Brain microvascular endothelial cell (primary cell): ENCODE data around the gene TMCC2.
A peak's percentile ranks its signal among the peaks of the same experiment; 100 is the strongest.

Experiments
- DNase-seq: peaks from one replicate; pipeline ENCODE4 v3.0.0-alpha.2; 2020
- H3K27ac ChIP-seq: fragments of 250-450 bp; sonication (Bioruptor Pico); 2 replicates; pipeline ENCODE4 v1.5.1; 2020; ENCODE audit warnings: mild to moderate bottlenecking, moderate library complexity
- H3K27me3 ChIP-seq: fragments of 250-450 bp; sonication (Bioruptor Pico); replicated peaks from 2 replicates; pipeline ENCODE4 v1.5.1; 2020; ENCODE audit warnings: mild to moderate bottlenecking
- H3K36me3 ChIP-seq: fragments of 250-450 bp; sonication (Bioruptor Pico); replicated peaks from 2 replicates; pipeline ENCODE4 v1.5.1; 2020; ENCODE audit warnings: mild to moderate bottlenecking
- H3K4me3 ChIP-seq: 2 replicates; pipeline ENCODE4 v1.5.1; 2011; ENCODE audit warnings: low read depth, mild to moderate bottlenecking, control low read depth, low read length, moderate library complexity
- in situ Hi-C: cut with HindIII; loops from 2 replicates; pipeline ENCODE4 v1.10.0; 2017; ENCODE audit warnings: low sequenced_read_pairs, low pct_ligation_motif_present
- TF ChIP-seq, protein P1 (sequence below): IDR thresholded peaks from 2 replicates; pipeline ENCODE4 v1.5.1; 2011; ENCODE audit warnings: low read depth, mild to moderate bottlenecking, moderate library complexity, low read length, control low read depth, inconsistent platforms; ENCODE audit errors: missing control alignments

TMCC2 gene

GRCh38 chr1:205287767-205288559 is 60.2 kb downstream of the TMCC2 start:
- H3K27ac ChIP-seq, result no peak overlapping the region
- H3K4me3 ChIP-seq, result no peak overlapping the region
- DNase-seq, result no peak
- in situ Hi-C loops, result no loop called here
- no peaks in the 10 kb centered on the region for H3K27me3 ChIP-seq
- H3K36me3 ChIP-seq, result no peaks in the 10 kb centered on the region
- TF ChIP-seq, protein P1, sequence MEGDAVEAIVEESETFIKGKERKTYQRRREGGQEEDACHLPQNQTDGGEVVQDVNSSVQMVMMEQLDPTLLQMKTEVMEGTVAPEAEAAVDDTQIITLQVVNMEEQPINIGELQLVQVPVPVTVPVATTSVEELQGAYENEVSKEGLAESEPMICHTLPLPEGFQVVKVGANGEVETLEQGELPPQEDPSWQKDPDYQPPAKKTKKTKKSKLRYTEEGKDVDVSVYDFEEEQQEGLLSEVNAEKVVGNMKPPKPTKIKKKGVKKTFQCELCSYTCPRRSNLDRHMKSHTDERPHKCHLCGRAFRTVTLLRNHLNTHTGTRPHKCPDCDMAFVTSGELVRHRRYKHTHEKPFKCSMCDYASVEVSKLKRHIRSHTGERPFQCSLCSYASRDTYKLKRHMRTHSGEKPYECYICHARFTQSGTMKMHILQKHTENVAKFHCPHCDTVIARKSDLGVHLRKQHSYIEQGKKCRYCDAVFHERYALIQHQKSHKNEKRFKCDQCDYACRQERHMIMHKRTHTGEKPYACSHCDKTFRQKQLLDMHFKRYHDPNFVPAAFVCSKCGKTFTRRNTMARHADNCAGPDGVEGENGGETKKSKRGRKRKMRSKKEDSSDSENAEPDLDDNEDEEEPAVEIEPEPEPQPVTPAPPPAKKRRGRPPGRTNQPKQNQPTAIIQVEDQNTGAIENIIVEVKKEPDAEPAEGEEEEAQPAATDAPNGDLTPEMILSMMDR, result no peak

- no peaks in the 10 kb centered on the region for H3K27me3 ChIP-seq
- H3K36me3 ChIP-seq, result no peaks in the 10 kb centered on the region
- H3K4me3 ChIP-seq, result no peak overlapping the region
- H3K27ac ChIP-seq, result no peak overlapping the region
- in situ Hi-C loops, result no loop called here
- no peak for DNase-seq
- TF ChIP-seq, protein P1, result no peak
Measured at GRCh38 chr1:205291596-205291995, 63.9 kb downstream of the TMCC2 start.

DNA sequence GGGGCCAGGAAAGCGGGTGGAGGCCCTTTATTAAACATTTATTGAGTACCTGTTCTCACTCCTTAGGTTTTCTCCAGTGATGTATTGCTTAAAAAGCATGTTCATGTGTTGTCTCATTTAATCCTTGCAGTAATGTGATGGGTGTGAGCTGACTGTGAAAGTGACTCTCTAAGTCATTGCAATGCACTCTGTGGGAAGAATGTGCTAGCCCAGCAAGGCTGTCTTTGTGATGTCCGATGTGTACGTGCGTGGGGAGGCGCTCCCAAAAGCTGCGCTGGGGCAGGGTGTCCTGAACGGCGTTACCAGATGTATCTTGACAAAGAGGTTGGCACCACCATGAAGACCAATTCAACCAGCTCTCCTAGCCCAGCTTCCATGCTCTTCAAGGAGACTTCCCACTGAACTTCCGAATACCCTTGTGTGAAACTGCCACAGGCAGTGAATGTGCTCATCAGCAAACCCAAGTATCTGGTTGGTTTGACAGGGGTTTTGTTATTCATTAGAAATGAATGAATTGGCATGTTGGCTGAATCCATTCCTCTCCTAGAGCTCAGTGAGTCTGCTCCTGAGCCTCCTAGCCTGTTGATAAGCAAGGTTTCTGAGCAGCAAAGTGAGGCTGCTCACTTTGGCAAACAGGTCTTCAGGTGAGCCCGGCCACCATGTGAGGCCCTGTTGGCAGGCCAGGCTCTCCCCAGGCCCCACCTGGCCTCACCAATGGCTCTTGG is 65.8 kb downstream of the TMCC2 start:
- in situ Hi-C loops, result no loop called here
- TF ChIP-seq, protein P1, result no peak
- peak overlapping the region; percentile 58 for H3K27ac ChIP-seq

DNA sequence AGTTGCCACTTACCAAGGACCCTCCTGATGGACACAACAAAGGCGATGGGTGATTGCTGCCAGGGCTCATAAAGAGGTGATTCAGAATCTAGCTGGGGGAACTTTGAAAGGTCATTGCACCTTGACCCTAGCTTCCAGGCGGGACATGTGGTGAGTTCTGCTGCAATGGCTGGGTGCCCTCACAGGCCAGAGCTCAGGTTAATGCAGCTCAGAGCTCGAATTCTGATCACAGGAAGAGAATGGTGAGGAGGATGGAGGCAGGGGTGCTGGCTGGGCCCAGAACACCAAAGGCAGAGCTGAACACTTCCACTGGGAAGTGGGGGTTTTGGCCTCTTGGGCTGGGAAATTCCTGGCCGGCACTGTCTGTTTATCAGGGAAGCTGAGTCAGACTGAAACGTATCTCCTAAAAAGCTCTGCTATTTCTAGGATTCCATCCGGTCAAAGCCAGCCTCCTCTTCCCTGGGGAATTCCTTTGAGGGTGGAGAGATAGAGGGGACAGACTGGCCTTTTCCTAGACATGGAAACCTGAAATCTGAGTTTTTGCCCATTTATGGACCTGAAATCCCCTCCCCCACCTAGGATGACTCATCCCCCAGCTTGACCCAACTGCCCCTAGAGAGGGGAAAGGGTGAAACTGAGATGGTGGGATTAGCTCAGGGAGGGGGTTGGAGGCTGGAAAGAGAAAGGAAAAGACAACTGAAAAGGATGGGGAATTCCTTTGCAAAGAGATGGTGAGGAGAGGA is 66.6 kb downstream of the TMCC2 start:
- DNase-seq, result peak; percentile 80
- no peak overlapping the region for H3K4me3 ChIP-seq
- H3K36me3 ChIP-seq, result no peaks in the 10 kb centered on the region
- H3K27me3 ChIP-seq, result no peaks in the 10 kb centered on the region
- in situ Hi-C loops, result no loop called here
- TF ChIP-seq, protein P1, result no peak
- peak overlapping the region; percentile 58 for H3K27ac ChIP-seq

More for the DNA sequence above, 65.8 kb downstream of the TMCC2 start:
- Histone ChIP-seq H3K27me3 (no peaks in the 10 kb centered on the region), H3K36me3 (no peaks in the 10 kb centered on the region), H3K4me3 (no peak overlapping the region)
- DNase-seq, result no peak

DNA sequence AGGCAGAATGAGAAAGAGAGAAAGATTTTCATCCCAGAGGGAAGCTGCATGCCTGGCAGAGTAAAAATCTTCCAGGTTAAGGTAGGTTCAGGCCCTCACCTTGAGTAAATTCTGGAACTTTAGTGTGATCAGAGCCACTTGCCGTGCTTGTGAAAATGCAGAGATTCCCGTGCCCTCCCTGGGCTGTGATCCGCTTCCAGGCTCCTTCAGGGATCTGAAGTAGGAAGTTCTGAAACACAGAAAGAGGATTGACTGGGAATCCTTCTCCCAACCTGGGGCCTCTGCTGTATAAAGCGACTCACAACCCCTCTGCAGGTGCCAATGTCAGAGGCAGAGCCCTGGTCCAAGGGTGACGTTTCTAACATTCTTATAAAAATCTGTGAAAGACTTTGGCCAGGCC is 67.2 kb downstream of the TMCC2 start:
- H3K27me3 ChIP-seq, result no peaks in the 10 kb centered on the region
- DNase-seq, result no peak
- TF ChIP-seq, protein P1, result no peak
- no peaks in the 10 kb centered on the region for H3K36me3 ChIP-seq
- H3K27ac ChIP-seq, result peak overlapping the region; percentile 58
- in situ Hi-C loops, result no loop called here
- H3K4me3 ChIP-seq, result no peak overlapping the region
